KMS-11 (cell line): ENCODE results near the gene GINM1.

Experiments
- H2AFZ ChIP-seq: fragments of 200-600 bp; sonication (generic); 2 replicates; pipeline ENCODE4 v1.6.1; 2016; ENCODE audit warnings: antibody characterized with exemption, mixed run types, low read depth
- H3K27ac ChIP-seq: fragments of 200-600 bp; sonication (generic); 2 replicates; pipeline ENCODE4 v1.6.1; 2016; ENCODE audit warnings: mild to moderate bottlenecking, mixed run types
- H3K27me3 ChIP-seq: fragments of 200-600 bp; sonication (generic); 2 replicates; pipeline ENCODE4 v1.6.1; 2017; ENCODE audit warnings: mild to moderate bottlenecking, low read depth, mixed run types, moderate library complexity; ENCODE audit not compliant: insufficient read depth
- H3K36me3 ChIP-seq: fragments of 200-600 bp; sonication (generic); 2 replicates; pipeline ENCODE4 v1.6.1; 2017; ENCODE audit warnings: mild to moderate bottlenecking, mixed run types; ENCODE audit not compliant: insufficient read depth
- H3K4me1 ChIP-seq: fragments of 200-600 bp; sonication (generic); 2 replicates; pipeline ENCODE4 v1.6.1; 2016; ENCODE audit warnings: mild to moderate bottlenecking, low read depth, mixed run types; ENCODE audit not compliant: poor library complexity, severe bottlenecking
- H3K4me2 ChIP-seq: fragments of 200-600 bp; sonication (generic); 2 replicates; pipeline ENCODE4 v1.7.0; 2016; ENCODE audit warnings: mild to moderate bottlenecking, mixed run types
- H3K4me3 ChIP-seq: fragments of 200-600 bp; sonication (generic); IDR thresholded peaks from 2 replicates; pipeline ENCODE4 v1.6.1; 2017; ENCODE audit warnings: low read depth, low read length, mixed read lengths; ENCODE audit not compliant: insufficient read depth
- H3K79me2 ChIP-seq: fragments of 200-600 bp; sonication (generic); 2 replicates; pipeline ENCODE4 v1.6.1; 2016; ENCODE audit warnings: low read depth, mixed run types; ENCODE audit not compliant: insufficient read depth
- H3K9ac ChIP-seq: fragments of 200-600 bp; sonication (generic); 2 replicates; pipeline ENCODE4 v1.6.1; 2016; ENCODE audit warnings: mild to moderate bottlenecking, mixed run types
- H4K20me1 ChIP-seq: fragments of 200-600 bp; sonication (generic); 2 replicates; pipeline ENCODE4 v1.6.1; 2016; ENCODE audit warnings: mild to moderate bottlenecking, mixed run types; ENCODE audit not compliant: insufficient read depth
- CTCF ChIP-seq: fragments of 200-600 bp; sonication (generic); conservative IDR thresholded peaks from 2 replicates; pipeline ENCODE4 v1.6.1; 2017; ENCODE audit warnings: low read depth, mild to moderate bottlenecking, antibody characterized with exemption, low read length, moderate library complexity, mixed read lengths

Gene GINM1

GRCh38 chr6:149580880-149581279 lies 14.7 kb downstream of the GINM1 start:
- Histone ChIP-seq H3K27ac (no peak overlapping the region), H4K20me1 (no peaks in the 10 kb centered on the region), H3K27me3 (no peaks in the 10 kb centered on the region), H3K4me1 (no peaks in the 10 kb centered on the region), H3K4me2 (no peak overlapping the region), H3K9ac (no peak overlapping the region), H2AFZ (no peak overlapping the region), H3K79me2 (no peaks in the 10 kb centered on the region), H3K4me3 (no peak overlapping the region), H3K36me3 (no peaks in the 10 kb centered on the region)
- no peak for TF ChIP-seq CTCF

DNA sequence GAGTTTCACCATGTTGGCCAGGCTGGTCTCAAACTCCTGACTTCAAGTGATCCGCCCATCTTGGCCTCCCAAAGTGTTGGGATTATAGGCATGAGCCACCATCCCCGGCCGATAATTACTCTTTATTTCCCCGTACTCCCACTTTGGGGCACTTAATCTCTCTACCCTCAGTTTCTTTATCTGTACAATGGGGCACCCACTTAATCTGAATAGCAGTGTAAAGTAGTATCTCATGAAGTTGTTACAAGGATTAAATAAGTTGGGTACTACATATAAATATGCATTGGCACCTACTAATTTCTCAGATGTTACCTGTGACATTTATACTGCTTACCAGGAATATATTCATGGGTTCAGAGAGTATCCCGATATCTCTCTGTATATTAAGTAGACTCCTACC lies 15.2 kb downstream of the GINM1 start:
- no peaks in the 10 kb centered on the region for H3K4me1 ChIP-seq
- no peak overlapping the region for H3K4me2 ChIP-seq
- no peak overlapping the region for H3K27ac ChIP-seq
- no peak for TF ChIP-seq CTCF
- H2AFZ ChIP-seq, result no peak overlapping the region
- no peak overlapping the region for H3K9ac ChIP-seq
- no peaks in the 10 kb centered on the region for H3K79me2 ChIP-seq
- H3K27me3 ChIP-seq, result no peaks in the 10 kb centered on the region
- H4K20me1 ChIP-seq, result no peaks in the 10 kb centered on the region
- no peaks in the 10 kb centered on the region for H3K36me3 ChIP-seq
- H3K4me3 ChIP-seq, result no peak overlapping the region

- Histone ChIP-seq H3K27me3 (no peaks in the 10 kb centered on the region), H2AFZ (no peak overlapping the region), H3K4me3 (no peak overlapping the region), H3K36me3 (no peaks in the 10 kb centered on the region), H3K79me2 (no peaks in the 10 kb centered on the region), H3K27ac (no peak overlapping the region), H3K4me2 (no peak overlapping the region), H4K20me1 (no peaks in the 10 kb centered on the region), H3K9ac (no peak overlapping the region), H3K4me1 (no peaks in the 10 kb centered on the region)
- TF ChIP-seq CTCF, result no peak
Measured at GRCh38 chr6:149586149-149586548, 20.0 kb downstream of the GINM1 start.

- Histone ChIP-seq H3K27me3 (no peaks in the 10 kb centered on the region), H3K27ac (no peak overlapping the region), H4K20me1 (no peaks in the 10 kb centered on the region), H3K9ac (no peak overlapping the region), H3K79me2 (no peaks in the 10 kb centered on the region), H3K4me2 (no peak overlapping the region), H3K4me1 (no peaks in the 10 kb centered on the region), H3K36me3 (no peaks in the 10 kb centered on the region), H2AFZ (no peak overlapping the region), H3K4me3 (no peak overlapping the region)
- TF ChIP-seq CTCF, result no peak
Measured at GRCh38 chr6:149592983-149593382, 26.8 kb downstream of the GINM1 start.

- H3K36me3 ChIP-seq, result no peaks in the 10 kb centered on the region
- H3K4me2 ChIP-seq, result no peak overlapping the region
- no peaks in the 10 kb centered on the region for H3K79me2 ChIP-seq
- no peak overlapping the region for H3K4me3 ChIP-seq
- no peak overlapping the region for H2AFZ ChIP-seq
- H3K27me3 ChIP-seq, result no peaks in the 10 kb centered on the region
- no peak overlapping the region for H3K27ac ChIP-seq
- no peaks in the 10 kb centered on the region for H3K4me1 ChIP-seq
- no peak for TF ChIP-seq CTCF
- H3K9ac ChIP-seq, result no peak overlapping the region
- no peaks in the 10 kb centered on the region for H4K20me1 ChIP-seq
Measured at GRCh38 chr6:149593408-149593807, 27.2 kb downstream of the GINM1 start.
